Activated CD4-positive, alpha-beta T cell treated with anti-CD3 and anti-CD28 coated beads, Interleukin-2, amount 50 U/mL, for 16 hours (primary cell): ENCODE data around the gene HNMT.
"Not testable (repeated sequence)": the region's sequence is repeated elsewhere in the genome, so short reads cannot be mapped to it uniquely, and the experiment has no call there.

Source experiments
- DNase-seq: peaks from one replicate; pipeline ENCODE4 v3.0.0-alpha.2; 2020

Gene HNMT

DNA sequence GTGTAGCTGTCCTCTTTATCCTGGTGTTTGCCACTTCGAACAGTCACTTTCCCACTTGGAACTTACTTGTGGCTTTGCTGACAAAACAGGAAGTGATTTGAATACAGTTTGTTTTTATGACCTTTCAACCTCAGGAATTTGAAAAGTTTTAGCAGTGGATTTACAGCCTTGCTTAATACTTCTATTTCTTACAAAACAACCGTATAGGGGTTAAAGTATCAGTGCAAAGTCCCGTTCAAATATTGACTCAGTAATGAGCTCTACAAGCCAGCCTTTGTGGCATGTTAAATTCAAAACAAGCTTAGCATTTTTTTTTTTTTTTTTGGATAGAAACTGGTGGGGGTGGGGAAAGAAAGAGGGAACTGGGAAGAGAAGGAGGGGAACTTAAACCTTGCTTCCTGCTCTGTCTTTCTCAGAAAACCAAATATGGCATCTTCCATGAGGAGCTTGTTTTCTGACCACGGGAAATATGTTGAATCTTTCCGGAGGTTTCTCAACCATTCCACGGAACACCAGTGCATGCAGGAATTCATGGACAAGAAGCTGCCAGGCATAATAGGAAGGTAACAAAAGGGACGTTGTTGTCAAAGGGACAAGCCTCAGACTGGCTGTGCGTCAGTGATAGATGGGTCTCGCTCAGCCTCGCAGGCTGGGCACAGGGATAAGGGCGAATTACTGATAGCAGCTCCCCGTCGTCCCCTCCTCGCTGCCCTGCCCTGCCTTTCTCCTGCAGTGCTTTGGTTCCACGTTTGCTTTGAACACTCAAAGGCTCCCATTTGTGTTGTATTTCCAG lies at the start of gene HNMT:
Gene HNMT (plus strand): TSS at position 408 of the 793 bp plus-strand sequence. CDS start 19 bp downstream, at position 427.
- no peak for DNase-seq

DNA sequence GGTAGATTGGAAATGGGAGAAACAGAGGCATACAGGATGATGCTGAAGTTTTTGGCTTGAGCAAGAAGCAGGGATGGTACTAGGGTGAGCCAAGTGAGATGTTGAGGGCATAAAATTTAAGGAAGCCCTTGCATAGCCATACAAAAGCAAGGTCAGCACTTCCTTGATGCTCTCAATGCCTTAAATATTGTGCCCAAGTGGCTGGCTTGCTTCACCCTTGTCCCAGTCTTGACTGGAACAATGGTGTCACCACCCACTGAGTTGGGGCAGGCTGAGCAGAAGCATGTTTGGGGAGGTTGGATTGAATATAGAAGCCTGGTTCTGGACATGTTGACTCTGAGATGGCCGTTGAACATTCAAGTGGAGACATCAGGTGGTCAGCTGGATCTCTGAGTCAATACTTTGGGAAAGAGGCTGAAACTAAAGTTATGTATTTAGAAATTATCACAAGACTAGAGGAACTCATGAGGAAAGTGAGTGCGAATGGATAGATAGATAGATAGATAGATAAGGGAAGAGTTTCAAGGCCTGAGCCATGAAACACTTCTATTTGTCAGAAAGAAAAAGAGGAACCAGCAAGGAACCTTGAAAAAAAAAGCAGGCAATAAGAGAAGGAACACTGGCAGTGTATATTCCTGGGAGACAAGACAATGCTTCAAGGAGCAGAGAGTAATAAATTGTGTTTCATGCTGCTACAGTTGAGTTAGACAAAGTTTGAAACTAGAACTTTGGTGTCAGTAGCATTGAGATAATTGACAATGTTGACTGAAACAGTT lies 43.0 kb upstream of the HNMT start:
- DNase-seq = no peak

DNA sequence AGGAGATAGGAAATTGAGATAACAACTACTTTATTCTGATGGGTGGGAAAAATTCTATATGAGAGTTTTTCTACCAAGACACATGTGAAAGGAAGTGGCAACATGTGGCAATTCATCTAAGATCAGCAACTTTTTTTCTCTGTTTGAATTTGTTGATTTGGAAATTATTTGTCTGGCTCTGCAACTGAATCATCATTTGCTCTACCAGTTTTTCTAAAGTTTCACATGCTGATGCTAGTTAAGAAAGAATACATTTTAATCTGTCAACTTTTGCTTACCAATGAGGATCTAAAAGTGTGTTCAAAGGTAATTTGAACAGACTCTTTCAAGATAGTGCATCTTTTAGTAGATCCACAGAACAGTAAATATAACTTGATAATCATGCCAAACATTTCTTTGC lies 42.1 kb upstream of the HNMT start:
- not testable (repeated sequence) for DNase-seq

DNA sequence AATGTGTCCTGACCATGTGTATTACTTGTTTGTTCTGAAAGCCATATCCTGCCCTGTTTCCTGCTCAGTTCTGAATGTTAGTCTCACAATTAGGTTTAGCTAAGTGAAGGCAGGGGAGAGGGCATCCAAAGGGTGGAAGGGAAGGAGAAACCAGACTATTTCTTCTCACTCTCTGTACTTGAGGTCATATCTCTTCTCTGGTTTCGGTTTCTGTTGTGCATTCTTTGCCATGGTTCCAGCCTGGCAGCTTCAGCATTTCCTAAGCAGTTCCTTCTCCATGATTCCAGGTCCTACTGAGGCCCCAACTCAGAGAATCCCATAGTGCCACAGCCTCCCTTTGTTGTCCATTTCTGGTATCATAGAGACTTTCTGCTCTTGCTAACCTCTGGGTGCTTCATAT lies 40.3 kb upstream of the HNMT start:
- DNase-seq = no peak

DNA sequence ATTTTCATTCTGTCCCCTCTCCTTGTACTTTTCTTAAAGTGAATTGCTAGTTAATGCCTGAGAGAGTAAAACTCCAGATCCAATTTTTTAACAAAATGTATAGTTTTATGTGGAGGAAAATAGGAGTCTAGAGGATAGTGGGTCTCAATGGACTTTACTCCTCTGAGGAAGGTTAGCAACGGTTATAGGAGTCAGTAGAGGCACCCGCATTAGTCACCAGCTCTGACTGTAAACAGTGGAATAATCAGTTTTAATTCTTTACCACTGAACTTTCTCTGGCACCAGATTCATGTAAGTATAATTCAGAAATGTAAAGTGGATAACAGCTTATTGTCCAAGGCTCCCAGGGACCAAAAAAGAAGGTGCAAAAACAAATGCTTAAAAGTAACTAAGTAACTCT lies 38.7 kb upstream of the HNMT start:
- no peak for DNase-seq

DNA sequence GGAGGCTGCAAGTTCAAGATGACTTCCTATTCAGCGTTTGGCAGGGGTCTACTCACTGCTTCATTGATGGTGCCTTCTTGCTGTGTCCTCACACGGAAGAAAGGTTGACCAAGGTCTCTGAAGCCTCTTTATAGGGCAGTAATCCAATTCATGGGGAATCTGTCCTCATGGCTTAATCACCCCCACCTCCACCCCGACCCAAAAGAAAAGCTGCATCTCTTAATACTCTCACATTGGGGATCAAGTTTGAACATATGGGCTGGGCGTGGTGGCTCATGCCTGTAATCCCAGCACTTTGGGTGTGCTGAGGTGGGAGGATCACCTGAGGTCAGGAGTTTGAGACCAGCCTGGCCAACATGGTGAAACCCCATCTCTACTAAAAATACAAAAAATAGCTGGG lies 36.4 kb upstream of the HNMT start:
- no peak for DNase-seq

DNA sequence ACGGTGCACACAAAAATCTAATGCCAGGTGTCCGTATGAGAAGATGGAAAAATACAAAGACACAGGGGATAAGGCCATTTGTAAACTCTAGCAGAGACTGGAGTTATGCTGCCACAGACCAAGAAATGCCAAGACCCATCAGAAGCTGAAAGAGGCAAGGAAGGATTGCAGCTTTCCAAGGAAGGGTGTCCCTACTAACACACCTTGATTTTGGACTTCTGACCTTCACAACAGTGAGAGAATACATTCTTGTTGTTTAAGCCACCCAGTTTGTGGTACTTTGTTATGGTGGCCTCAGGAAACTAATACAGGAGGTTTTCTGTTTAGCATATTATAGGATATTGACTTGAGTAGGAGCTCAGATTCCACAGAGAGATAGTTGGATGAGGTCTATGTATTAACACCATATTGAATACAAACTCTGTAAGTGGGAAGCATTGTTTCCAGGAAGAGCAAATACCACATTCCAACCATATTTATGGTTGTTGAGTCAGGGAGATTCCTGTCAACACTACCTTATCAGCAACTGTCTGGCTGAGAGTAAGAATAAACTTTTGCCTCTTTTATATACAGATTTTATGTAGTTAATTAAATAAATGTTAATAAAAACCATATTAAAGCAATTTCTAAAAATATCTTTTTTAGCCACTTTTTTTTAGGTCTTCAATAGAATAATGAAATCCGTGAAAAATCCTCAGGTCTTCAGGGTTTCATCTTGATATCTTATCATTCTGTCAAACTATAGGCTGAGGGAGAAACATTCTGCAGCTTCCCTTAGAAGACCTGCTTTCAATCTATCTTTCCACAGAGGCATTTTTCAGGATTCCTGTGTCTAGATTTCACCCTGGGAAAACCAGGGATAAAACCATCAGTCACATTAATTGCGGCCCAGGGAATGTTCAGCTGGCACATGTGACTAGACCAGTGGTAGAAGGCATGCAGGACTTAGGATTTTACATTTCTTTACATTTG lies 35.4 kb upstream of the HNMT start:
- DNase-seq = no peak

DNA sequence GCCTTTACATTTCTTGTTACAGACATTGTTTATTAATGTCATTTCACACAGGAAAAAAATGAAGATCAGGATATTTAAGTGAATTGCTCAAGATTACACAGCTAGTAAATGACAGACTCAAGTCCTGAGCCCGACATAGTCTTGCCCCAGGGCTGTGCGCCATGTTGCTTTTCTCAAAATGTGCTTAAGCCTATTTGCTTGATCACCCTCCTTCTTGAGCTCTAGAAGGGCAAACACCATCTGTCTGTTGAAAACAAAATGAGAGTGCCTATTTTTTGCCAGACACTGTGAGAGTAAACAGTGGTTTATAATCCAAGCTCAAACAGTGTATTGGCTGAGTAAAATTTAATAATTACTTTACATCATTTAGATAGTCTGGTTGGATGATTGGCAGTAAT lies 34.8 kb upstream of the HNMT start:
- no peak for DNase-seq

DNA sequence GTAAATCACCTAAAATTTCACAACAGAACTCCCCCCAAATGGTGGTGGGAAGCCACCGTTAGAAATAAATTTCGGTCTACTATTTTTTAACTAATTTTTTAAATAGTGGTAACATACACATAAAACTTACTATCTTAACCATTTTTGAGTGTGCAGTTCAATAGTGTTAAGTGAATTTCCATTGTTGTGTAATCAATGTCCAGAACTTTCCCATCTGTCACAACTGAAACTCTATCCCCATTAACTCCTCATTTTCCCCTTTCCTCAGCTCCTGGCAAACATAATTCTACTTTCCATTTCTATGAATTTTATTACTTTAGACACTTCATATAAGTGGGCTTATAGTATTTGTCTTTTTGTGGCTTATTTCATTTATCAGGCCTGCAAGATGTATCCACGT lies 34.1 kb upstream of the HNMT start:
- DNase-seq = no peak

DNA sequence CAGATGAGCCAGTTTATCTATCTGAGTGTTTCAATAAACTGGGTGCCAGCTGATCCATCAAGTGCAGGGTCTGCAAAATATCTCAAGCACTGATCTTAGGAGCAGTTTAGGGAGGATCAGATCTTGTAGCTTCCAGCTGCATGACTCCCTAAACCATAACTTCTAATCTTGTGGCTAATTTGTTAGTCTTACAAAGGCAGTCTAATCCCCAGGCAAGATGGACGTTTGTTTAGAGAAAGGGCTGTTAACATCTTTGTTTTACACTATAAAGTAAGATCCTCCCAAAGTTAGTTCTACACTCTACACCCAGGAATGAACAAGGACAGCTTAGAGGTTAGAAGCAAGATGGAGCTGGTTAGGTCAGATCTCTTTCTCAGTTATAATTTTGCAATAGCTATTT lies 28.7 kb upstream of the HNMT start:
- no peak for DNase-seq

DNA sequence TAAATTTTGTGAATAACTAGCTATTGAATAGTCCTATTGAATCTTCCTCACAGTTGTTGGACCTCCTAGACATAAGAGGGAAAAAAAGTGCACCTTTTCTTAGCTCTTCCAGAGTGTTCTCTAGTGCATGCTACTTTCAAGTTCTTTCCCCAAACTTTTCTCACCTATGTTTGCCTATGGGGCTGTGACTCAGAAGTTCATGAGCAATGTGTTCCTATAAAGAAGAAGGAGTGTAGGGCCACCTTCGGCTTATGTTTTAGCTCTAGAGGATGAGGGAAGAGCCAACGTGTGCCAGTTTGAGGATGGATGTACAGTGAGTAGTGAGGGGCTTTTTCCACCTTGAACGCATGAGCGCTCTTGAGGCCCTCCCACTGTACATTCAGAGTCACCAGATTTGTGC lies 27.0 kb upstream of the HNMT start:
- no peak for DNase-seq

DNA sequence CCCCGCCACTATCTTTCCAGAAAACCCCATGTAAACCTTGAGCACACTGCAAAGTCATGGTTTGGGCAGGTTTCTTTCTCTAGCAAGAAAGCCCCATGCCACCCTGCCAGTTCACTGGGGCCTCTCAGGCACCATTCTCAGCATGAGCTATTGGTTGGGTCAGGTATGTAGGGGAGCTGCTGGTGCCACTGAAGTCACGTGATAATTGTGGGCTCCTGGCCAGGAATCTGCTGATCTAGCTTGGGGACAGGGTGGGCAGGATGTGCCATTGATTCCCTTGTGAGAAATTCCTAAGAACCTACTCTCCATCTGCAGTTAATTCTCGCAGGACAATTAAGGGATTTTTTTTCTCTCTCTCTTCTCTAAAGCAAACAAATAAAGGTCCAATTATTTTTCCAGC lies 26.5 kb upstream of the HNMT start:
- no peak for DNase-seq

DNA sequence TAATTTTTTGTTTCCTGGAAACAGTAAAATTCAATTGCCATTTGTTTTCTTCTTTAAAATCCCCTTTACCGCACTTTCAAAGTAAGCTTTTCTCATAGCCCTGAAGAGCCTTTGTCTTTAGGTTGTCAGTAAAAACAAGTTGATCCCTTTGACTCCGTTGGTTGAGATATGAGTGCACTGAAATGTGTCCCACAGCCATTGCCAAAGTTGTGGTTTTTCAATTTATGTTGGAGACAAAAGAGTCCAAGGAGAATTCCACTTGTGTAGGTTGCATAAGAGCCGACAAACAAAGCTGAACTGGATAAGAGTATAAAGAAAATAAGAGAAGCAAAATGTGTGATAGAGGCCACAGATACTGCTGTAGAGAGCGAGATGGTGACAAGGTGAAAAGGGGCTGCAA lies 26.1 kb upstream of the HNMT start:
- DNase-seq = no peak

DNA sequence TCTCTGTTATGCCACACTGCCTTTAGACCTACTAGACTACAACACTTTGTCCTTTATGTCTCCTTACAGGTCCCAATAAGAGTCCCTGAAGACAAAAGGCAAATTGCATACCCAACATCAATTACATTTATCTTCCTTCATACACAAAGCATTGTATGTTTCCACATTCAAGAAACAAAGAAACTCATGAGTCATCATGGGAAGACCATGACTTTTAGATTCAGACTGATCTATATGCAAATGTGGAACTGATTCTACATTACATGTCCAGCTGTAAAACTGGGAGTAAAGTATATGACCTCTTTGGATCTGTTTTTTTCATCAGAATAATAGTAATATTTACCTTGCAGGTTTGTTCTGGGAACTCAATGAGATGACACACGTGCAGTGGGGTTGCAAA lies 25.2 kb upstream of the HNMT start:
- no peak for DNase-seq

DNA sequence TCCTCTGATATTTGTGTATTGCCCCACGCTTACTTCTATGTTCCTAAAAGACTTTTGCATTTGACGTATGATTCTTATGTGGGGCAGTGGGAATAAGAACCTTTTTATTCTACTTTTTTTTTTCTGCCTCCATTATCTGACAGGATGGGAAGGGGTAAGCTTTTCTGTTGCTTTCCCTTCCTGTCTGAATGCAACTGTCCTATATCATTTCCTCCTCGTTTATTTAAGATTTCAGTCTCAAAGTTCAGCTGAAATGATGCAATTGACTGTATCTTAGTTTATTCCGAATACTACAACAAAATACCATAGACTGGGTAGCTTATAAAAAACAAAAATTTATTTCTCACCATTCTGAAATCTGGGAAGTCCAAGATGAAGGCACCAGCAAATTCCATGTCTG lies 24.1 kb upstream of the HNMT start:
- DNase-seq = no peak

DNA sequence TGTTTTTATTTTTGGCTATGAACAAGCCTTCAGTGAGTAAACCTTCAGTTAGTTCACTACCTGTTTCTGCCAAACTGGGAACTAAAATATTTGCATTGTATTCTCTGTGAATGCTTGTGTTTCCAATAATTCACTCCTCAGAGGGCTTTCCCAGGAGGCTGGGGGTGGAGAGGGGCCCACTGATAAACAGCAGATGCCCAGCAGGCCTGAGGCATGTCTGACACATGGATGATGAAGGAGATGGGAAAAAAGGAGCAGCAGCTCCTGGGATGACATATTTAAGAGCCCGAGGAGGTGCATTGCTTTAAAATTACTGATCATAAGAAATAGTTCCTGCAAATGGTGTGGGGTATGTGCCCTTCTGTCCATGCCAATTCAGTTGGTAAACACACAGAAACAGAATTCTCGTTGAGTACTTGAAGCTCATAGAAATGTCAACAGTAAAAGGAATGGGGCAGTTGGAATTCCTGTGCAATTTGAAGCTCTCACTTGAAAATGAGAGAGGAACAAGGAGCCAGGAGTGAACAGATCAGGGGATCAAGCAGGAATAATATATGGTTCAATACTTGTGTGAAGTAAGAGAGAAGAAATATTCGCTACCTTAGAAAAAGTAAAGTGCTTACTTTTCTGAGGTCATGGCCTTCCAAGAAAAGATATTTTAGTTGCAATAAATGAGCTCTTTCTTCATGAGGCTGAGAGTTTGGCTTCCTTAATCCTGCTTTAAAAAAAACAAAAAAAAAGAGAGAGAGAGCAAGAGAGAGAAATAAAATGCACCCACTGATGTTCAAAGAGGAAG lies 22.0 kb upstream of the HNMT start:
- no peak for DNase-seq

DNA sequence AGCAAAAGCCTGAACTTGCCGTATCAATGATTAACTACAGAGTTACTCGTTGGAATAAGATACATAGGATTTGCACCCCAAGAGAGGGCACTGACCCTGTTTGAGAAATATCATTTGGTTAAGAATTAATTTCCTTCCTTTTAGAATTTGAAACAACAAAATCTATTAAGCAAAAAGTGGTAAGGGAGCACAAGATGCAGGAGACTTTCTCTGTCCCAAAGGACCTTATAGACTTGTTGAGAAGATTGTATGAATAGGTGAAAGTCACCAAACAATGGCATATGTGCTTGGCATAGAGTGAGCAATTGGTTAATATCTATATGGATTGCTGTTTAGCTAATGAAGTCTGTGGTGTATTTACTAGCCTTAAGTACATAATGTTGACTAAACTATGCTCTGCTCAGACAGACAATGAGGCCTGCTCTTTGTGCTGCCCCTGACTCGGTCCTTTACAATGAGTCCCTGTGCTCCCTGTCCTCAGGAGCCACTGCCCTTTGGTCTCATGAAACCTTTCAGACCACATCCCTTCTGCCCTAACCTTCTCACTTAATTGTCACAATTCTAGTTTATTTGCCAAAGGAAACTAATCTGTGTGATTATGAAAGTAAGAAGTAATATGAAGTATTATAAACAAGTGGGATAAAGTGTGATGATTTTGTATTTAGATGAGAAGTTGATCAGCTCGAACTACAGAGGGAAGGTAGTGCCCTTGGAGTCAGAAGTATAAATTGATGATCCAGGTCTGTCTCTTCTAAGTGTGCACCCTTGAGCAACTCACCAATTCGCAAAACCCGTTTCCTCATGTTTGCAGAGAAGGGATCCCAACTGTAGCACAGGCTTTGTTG lies 21.2 kb upstream of the HNMT start:
- DNase-seq = no peak

DNA sequence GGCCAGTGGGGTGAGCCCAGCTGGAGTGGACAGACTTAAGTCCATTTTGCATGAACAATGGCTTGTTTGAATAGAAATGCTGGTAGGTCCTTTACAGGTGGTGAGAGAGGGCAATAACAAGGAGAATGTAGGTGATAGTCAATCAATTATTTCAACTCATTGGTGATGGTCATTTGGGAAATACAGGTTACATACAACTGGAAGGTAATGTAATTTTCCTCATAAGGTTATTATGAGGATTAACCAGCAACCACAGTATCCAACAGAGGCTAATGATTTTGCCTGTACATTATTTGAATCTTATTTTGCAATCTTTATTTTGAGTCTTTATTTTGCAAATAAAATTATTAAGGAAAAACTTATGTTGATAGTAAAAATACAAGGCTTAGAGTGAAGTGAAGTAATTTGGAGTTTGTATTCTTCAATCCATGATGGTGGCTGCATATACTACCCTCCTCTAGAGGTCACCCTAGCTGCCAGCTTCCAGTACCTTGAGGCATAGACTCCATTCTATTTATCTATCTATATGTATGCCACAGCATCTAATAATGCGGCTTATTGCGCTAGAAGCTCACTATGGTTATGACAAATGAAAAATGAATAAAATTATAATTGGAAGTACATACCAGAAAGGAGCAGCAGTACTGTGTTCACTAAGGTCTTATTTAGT lies 20.5 kb upstream of the HNMT start:
- DNase-seq = no peak

DNA sequence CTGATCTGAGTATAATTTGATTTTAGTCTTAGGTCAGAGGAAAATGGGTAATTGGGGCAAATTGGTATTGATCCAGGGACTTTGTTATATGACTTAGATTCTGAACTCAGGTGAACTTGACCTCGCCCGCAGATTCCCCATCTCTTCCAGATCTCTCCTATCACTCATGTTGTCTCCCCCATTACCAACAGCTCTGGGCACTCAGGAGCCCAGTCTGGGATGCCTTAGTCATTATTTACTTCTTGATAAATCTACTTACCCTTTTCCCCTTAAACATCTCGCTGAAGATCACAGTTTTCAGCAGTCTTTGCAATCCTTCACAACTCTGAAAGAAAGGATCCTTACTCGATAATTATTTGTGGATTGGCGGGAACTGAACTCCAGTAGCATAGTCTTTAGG lies 19.6 kb upstream of the HNMT start:
- no peak for DNase-seq

DNA sequence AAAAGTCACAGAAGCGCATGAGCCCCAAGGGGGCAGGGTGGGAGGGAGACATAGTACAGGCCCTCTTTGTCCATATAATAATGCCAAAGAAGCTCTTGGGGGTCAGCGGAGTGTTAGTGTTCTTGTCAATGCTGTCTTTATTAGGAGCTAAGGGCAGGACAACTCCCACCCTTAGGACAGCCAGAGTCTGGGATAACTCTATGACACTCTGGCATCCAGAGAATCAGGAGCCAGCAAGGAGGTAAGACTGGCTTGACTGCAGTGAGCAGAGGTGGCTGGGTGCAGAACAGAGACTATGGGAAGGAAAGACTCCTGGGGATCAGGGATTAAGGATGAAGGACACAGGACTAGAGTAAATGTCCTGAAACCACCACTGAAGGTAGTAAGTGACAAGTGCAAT lies 19.0 kb upstream of the HNMT start:
- DNase-seq = no peak

DNA sequence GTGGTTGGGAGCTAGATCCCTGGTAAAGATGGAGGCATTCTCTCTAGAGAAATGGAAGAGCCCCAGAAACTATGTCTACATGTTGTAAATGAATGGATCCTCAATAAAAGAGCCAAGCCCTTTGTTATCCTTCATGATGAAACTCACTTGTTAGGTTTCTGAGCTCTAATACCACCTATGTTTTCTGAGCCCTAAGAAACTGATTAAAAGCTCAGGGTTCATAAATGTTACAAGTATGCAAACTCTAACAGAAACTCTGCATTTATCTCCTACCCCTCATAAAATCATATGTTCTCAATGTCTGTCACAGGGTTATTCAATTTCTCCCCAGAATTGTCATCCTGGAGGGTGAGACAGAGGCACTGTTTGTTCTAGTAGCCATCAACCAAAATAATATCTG lies 18.0 kb upstream of the HNMT start:
- DNase-seq = no peak
